Heart right ventricle (tissue), 16 donors: ENCODE results near the gene R3HDM4. TPM values are rescaled to one million over a fixed set of nuclear protein-coding genes. Genes with fewer than 3 reads are reported as not detected.
A peak's percentile ranks its signal among the peaks of the same experiment; 100 is the strongest.

Experiments
- ATAC-seq, 8 donors: fragments of 200-7000 bp; cut with Tn5 transposase; one replicate each; pipeline ENCODE4 v1.9.1; 2020; ENCODE audit warnings: mild to moderate bottlenecking in 8 of 8, moderate library complexity in 8 of 8, moderate number of reproducible peaks in 1 of 8
- DNase-seq, 2 donors: peaks; one replicate each; pipeline ENCODE4 v3.0.0-alpha.2; 2020
- H3K27ac ChIP-seq, 10 donors: fragments of 200-600 bp; sonication (generic) in 2 of 10; one replicate each; pipeline versions ENCODE4 v1.5.0 to v1.8.0; 2020 to 2022; ENCODE audit warnings: mild to moderate bottlenecking in 3 of 10
- H3K27me3 ChIP-seq, 7 donors: fragments of 200-600 bp; one replicate each; pipeline ENCODE4 v1.8.0; 2021 to 2022; ENCODE audit warnings: mild to moderate bottlenecking in 2 of 7
- H3K36me3 ChIP-seq, 9 donors: fragments of 200-600 bp; sonication (generic) in 1 of 9; one replicate each; pipeline versions ENCODE4 v1.5.0 to v1.8.0; 2020 to 2022; ENCODE audit warnings: mild to moderate bottlenecking in 2 of 9
- H3K4me1 ChIP-seq, 9 donors: fragments of 200-600 bp; sonication (generic) in 1 of 9; one replicate each; pipeline versions ENCODE4 v1.5.0 to v1.8.0; 2020 to 2022; ENCODE audit warnings: mild to moderate bottlenecking in 4 of 9
- H3K4me3 ChIP-seq, 10 donors: fragments of 200-600 bp; sonication (generic) in 2 of 10; one replicate each; pipeline versions ENCODE4 v1.5.0 to v1.8.0; 2020 to 2022; ENCODE audit warnings: mild to moderate bottlenecking in 7 of 10, moderate library complexity in 2 of 10
- H3K9me3 ChIP-seq, 11 donors: fragments of 200-600 bp in 10 of 11; sonication (generic) in 2 of 11; one replicate each; pipeline versions ENCODE4 v1.5.0 to v1.8.0; 2013 to 2022; ENCODE audit warnings: mild to moderate bottlenecking in 2 of 11, control low read depth in 1 of 11, moderate library complexity in 1 of 11
- CTCF ChIP-seq, 9 donors: fragments of 200-600 bp; sonication (generic) in 2 of 9; IDR thresholded peaks; one replicate each; pipeline versions ENCODE4 v1.5.0 to v1.8.0; 2021 to 2022; ENCODE audit warnings: antibody characterized with exemption in 9 of 9, mild to moderate bottlenecking in 5 of 9, moderate library complexity in 1 of 9
- WGBS, 2 donors: extraction: QIAGEN DNeasy Blood & Tissue Kit; methylation state at CpG; one replicate each; pipeline ENCODE4 v1.1.7; 2013; ENCODE audit warnings: inconsistent platforms in 1 of 2; 5-methylcytosine and 5-hydroxymethylcytosine counted together
- intact Hi-C, 10 donors: fragments of 100-400 bp; cut with DNase I; formaldehyde crosslinking; loops; one replicate each; pipeline versions ENCODE4 v1.11.1 to v1.14.2; 2022
- polyA plus RNA-seq, 2 donors: library from polyadenylated mRNA; stranded (reverse); fragments of 200-250 nt; gene quantifications; one replicate each; pipeline ENCODE4 v1.2.3, GENCODE V29; 2013
- total RNA-seq, 10 donors: library from RNA; stranded (reverse); fragmentation: NEBNext Ultra II Directional in 3 of 10; extraction: Animal tissue kit (Norgen Biotek cat#: 25700) in 3 of 10; gene quantifications; one replicate each; pipeline versions ENCODE4 v1.2.1 to v1.2.4, GENCODE V29; 2021 to 2023
- donor health status: Arrhythmogenic right ventricular cardiomyopathy.
- donor health status: ischemic (EF 13 %, LVEDD 7.1; RV severe dilation, severe dysfunction).
- donor health status: healthy with polysubstance abuse.
- donor health status: DM: no; HTN: yes; CAD: no.
- donor health status: DM: no; HTN: no; CAD: no.
- donor health status: ischemic (EF 25% LVEDD 6.9; RV normal size, moderate dysfunction).
- donor health status: ischemic (EF 25% LVEDD 5.7; RV mildly dilated, moderate dysfunction).
- donor health status: healthy.
- donor health status: DM: yes; HTN: yes; CAD: no.
- donor health status: Ischemic cardiomyopathy.
- donor health status: ischemic (EF 35%, LVEDD 5.7; RV mildly dilated, moderate dysfunction).
- donor health status: nonischemic (EF 11% LVEDD 7.7; RV severe dilation, severe dysfunction).
- donor health status: DM: yes; HTN: yes; CAD: no.
- donor health status: PGD.
- donor health status: ischemic (EF 29% LVEDD 5.4; RV normal size, mild dysfunction).
- donor health status: nonischemic (EF 23%, LVEDD 6.1; RV moderate dilation, normal function).

Gene R3HDM4
- total and polyA plus RNA-seq, 12 donors: 16.3 to 49.8 (median 20.8) TPM

DNA sequence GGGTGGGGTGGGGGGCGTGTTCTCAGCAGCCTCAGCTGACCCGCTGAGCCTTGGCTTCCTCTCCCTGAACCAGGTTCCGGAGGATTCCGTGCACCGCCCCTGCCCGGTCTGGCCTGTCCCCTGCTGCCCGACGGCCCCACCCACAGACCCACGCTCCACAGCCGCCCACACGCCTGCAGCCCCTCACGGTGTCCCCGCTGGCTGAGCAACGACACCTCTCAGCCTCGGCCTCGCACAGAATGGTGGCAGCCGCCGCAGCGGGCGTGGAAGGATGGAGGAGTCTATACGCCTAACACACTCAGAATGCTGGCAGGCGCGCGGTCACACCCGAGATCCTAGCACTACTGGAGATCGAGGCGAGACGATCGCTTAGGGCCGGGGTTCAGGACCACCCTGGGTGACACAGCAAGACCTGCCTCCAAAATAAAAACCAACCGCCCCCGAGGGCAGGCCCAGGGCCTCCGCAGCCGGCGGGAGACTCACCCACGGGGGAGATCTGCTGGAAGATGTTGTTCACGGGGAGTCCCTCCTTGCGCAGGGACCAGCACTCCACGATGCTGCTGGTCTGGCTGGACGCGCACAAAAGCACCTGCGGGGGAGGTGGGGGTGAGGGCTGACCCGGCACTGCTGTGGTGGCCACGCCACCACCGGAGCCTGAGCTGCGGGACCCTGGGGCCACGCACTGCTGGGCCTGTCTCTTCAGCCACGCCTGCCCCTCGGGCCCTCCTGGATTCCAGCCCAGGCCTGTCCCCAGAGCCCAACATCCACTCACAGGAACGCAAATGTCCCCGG is 28.4 kb downstream of the R3HDM4 start:
- no peak overlapping the region for H3K4me3 ChIP-seq
- no peaks in the 10 kb centered on the region for H3K9me3 ChIP-seq
- no peak overlapping the region for H3K27ac ChIP-seq
- H3K27me3 ChIP-seq: no peaks in the 10 kb centered on the region
- no peak for DNase-seq
- peaks cover 0 to 95% (median 42%) of the 10 kb centered on the region in 9 donors for H3K36me3 ChIP-seq
- H3K4me1 ChIP-seq: no peaks in the 10 kb centered on the region
- 91 to 93% methylated on average over 51 of the region's 51 CpGs for whole genome bisulfite sequencing, 2 donors
- TF ChIP-seq CTCF (IDR thresholded peaks at IDR 0.05): no peak
- intact Hi-C loops: no loop called here
- ATAC-seq: no peak

GRCh38 chr19:883661-884211 is 29.3 kb downstream of the R3HDM4 start:
- intact Hi-C loops: no loop called here
- peaks cover 0 to 87% (median 38%) of the 10 kb centered on the region in 9 donors for H3K36me3 ChIP-seq
- no peak overlapping the region for H3K27ac ChIP-seq
- no peaks in the 10 kb centered on the region for H3K9me3 ChIP-seq
- no peak for ATAC-seq
- H3K4me3 ChIP-seq: no peak overlapping the region
- DNase-seq: no peak
- 94 to 95% methylated on average over 22 of the region's 22 CpGs for WGBS, 2 donors
- no peaks in the 10 kb centered on the region for H3K4me1 ChIP-seq
- no peaks in the 10 kb centered on the region for H3K27me3 ChIP-seq
- TF ChIP-seq CTCF (IDR thresholded peaks at IDR 0.05): no peak

DNA sequence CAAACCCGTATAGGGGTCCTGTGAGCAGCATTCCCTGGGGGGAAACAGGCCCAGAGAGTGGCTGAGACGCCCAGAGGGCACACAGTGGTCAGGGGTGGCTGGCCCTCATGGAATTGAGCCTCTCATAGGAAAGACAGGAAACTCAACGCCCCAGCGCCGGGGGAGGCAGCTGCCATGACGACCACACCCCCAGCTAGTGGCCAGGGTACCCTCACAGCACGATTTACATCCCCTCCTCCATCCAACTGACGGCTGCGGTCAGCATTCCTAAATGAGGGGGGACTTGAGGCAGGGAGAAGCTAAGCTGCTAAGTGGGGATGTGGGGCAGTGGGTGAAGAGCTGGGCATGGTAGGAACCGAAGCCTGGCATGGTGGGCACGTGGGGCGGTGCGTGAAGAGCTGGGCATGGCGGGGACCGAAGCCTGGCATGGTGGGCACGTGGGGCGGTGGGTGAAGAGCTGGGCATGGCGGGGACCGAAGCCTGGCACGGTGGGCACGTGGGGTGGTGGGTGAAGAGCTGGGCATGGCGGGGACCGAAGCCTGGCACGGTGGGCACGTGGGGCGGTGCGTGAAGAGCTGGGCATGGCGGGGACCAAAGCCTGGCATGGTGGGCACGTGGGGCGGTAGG is 30.0 kb downstream of the R3HDM4 start:
- no peak for TF ChIP-seq CTCF (IDR thresholded peaks at IDR 0.05)
- peak in 1 of 8 donors; percentile 14 for ATAC-seq
- no peaks in the 10 kb centered on the region for H3K4me1 ChIP-seq
- intact Hi-C loops: no loop called here
- peaks cover 0 to 80% (median 38%) of the 10 kb centered on the region in 9 donors for H3K36me3 ChIP-seq
- no peak overlapping the region for H3K4me3 ChIP-seq
- no peaks in the 10 kb centered on the region for H3K9me3 ChIP-seq
- no peak for DNase-seq
- WGBS, 2 donors: 93 to 94% methylated on average over 21 to 30 of the region's 30 CpGs
- H3K27me3 ChIP-seq: no peaks in the 10 kb centered on the region
- no peak overlapping the region for H3K27ac ChIP-seq

DNA sequence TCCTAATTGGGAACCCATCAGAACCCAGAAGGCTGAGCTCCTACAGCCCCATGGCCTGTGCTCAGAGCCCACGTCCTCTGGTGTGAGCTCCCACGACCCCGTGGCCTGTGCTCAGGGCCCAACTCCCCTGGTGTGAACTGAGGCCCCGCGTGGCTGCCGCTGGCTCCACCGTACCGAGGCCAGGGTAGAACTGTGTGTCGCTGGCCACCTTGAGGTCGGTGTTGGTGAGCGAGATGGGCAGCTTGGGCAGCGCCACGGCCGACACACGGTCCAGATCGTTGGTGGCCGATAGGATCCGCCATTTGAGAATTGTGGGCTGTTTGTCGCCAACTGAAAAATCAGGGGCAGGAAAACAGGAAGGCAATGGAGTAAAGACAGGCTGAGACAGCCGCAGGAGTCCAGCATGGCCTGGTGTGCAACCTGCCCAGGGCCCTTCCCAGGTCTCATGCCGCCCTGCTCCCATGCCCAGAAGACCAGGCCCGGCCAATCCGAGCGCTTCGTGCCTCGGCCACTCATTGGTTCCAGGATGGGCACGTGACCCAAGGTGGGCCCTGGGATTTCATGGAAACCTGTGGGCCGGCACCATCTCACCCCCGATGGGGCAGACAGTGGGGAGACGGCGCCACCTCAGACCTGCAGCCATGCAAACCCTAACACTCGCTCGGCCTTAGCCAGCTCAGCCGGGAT is 31.5 kb downstream of the R3HDM4 start:
- Histone ChIP-seq H3K9me3 (no peaks in the 10 kb centered on the region), H3K27me3 (no peaks in the 10 kb centered on the region), H3K27ac (no peak overlapping the region), H3K4me1 (no peaks in the 10 kb centered on the region), H3K36me3 (peaks cover 0 to 74% (median 44%) of the 10 kb centered on the region in 9 donors), H3K4me3 (no peak overlapping the region)
- no peak for TF ChIP-seq CTCF (IDR thresholded peaks at IDR 0.05)
- WGBS, 2 donors: 98% methylated on average over 34 of the region's 34 CpGs
- intact Hi-C loops: no loop called here
- DNase-seq: no peak
- peak in 1 of 8 donors; percentile 29 for ATAC-seq
